Measurements from ENCODE around the gene FBLL1.
"Not testable (repeated sequence)": the region's sequence is repeated elsewhere in the genome, so short reads cannot be mapped to it uniquely, and the experiment has no call there.

GRCh38 chr5:168574156-168574555, 45.1 kb downstream of the FBLL1 start:
- not testable (repeated sequence) for TF ChIP-seq CTCF (conservative IDR thresholded peaks at IDR 0.05; ENCODE audit: low read depth, low read length); EZH2 (IDR thresholded peaks at IDR 0.05; ENCODE audit: borderline replicate concordance, low read depth, low read length, poor library complexity, severe bottlenecking)

All from A673 (cell line).